Measurements from ENCODE around the gene PDE1C.

Gene PDE1C

GRCh38 chr7:32070406-32071360 is at the start of gene PDE1C:
PDE1C (minus strand) TSS chr7:32070407.
- peak within 1 kb of the TSS; percentile 99 for H2AFZ ChIP-seq (ENCODE audit: low read length, unreplicated experiment)
- peaks cover 36% of the 10 kb centered on the region for H3K27me3 ChIP-seq (ENCODE audit: insufficient read depth, low read length)
- no peaks in the 10 kb centered on the region for H3K79me2 ChIP-seq (ENCODE audit: control insufficient read depth, insufficient read depth, low read length, unreplicated experiment)
- no peaks in the 10 kb centered on the region for H3K36me3 ChIP-seq (ENCODE audit: insufficient read depth, low read length)
- H3K4me3 ChIP-seq (ENCODE audit: low read depth, low read length) = peak within 1 kb of the TSS; percentile 95
- no peak within 1 kb of the TSS for H3K27ac ChIP-seq (ENCODE audit: low read depth, low read length)
- no peaks in the 10 kb centered on the region for H3K4me1 ChIP-seq (ENCODE audit: control insufficient read depth, insufficient read depth, low read length, unreplicated experiment)

DNA sequence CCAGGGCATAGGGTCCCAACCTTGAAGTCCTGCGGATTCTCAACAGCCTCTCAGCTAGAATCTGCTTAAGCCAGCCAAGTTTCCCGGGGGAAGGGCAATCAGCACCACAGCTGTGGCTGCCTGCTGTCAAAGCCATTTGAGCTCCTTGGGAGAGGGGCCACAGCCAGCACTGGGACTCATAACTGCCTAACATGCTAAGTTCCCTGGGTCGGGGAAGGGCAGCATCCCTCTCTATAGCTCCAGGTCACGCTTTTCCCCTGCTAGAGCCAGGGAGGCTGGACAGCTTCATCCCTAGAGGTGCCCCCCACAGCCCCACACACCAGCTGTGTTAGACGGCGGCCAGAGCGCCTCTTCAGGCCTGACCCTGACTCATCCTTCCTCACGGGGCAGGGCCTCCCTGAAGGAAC is 49.6 kb upstream of the PDE1C start:
- no peak overlapping the region for H3K27ac ChIP-seq (ENCODE audit: low read depth, low read length)
- H2AFZ ChIP-seq (ENCODE audit: low read length, unreplicated experiment) = no peak overlapping the region
- no peaks in the 10 kb centered on the region for H3K27me3 ChIP-seq (ENCODE audit: insufficient read depth, low read length)
- H3K4me3 ChIP-seq (ENCODE audit: low read depth, low read length) = no peak overlapping the region
- H3K36me3 ChIP-seq (ENCODE audit: insufficient read depth, low read length) = no peaks in the 10 kb centered on the region
- no peaks in the 10 kb centered on the region for H3K4me1 ChIP-seq (ENCODE audit: control insufficient read depth, insufficient read depth, low read length, unreplicated experiment)
- H3K79me2 ChIP-seq (ENCODE audit: control insufficient read depth, insufficient read depth, low read length, unreplicated experiment) = no peaks in the 10 kb centered on the region

GRCh38 chr7:32117837-32118236 is 47.6 kb upstream of the PDE1C start:
- no peaks in the 10 kb centered on the region for H3K4me1 ChIP-seq (ENCODE audit: control insufficient read depth, insufficient read depth, low read length, unreplicated experiment)
- no peaks in the 10 kb centered on the region for H3K36me3 ChIP-seq (ENCODE audit: insufficient read depth, low read length)
- no peak overlapping the region for H2AFZ ChIP-seq (ENCODE audit: low read length, unreplicated experiment)
- no peaks in the 10 kb centered on the region for H3K27me3 ChIP-seq (ENCODE audit: insufficient read depth, low read length)
- no peak overlapping the region for H3K27ac ChIP-seq (ENCODE audit: low read depth, low read length)
- H3K79me2 ChIP-seq (ENCODE audit: control insufficient read depth, insufficient read depth, low read length, unreplicated experiment) = no peaks in the 10 kb centered on the region
- H3K4me3 ChIP-seq (ENCODE audit: low read depth, low read length) = no peak overlapping the region

DNA sequence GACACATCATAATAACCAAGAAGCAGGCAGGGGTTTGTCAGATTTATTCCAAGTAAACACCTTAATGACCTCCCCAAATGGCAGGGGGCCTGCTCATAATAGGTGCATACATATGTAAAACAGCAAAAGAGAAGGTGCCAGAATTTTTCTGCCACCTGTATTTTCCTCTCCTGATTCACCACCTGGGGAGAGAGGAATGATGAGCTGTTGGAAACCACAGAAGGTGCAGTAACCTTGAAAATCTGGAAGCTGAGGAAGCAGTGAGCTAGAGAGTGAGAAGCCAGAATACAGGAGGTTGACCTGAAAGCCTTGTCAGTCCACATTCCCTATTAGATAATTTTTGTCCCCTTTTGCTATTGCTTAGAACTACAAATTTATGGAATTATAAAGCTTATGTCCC is 46.2 kb upstream of the PDE1C start:
- Histone ChIP-seq H3K4me1 (ENCODE audit: control insufficient read depth, insufficient read depth, low read length, unreplicated experiment) (no peaks in the 10 kb centered on the region), H3K27ac (ENCODE audit: low read depth, low read length) (no peak overlapping the region), H3K27me3 (ENCODE audit: insufficient read depth, low read length) (no peaks in the 10 kb centered on the region), H3K4me3 (ENCODE audit: low read depth, low read length) (no peak overlapping the region), H2AFZ (ENCODE audit: low read length, unreplicated experiment) (no peak overlapping the region), H3K79me2 (ENCODE audit: control insufficient read depth, insufficient read depth, low read length, unreplicated experiment) (no peaks in the 10 kb centered on the region), H3K36me3 (ENCODE audit: insufficient read depth, low read length) (no peaks in the 10 kb centered on the region)

- Histone ChIP-seq H3K27me3 (ENCODE audit: insufficient read depth, low read length) (no peaks in the 10 kb centered on the region), H3K36me3 (ENCODE audit: insufficient read depth, low read length) (no peaks in the 10 kb centered on the region), H2AFZ (ENCODE audit: low read length, unreplicated experiment) (no peak overlapping the region), H3K4me1 (ENCODE audit: control insufficient read depth, insufficient read depth, low read length, unreplicated experiment) (no peaks in the 10 kb centered on the region), H3K27ac (ENCODE audit: low read depth, low read length) (no peak overlapping the region), H3K79me2 (ENCODE audit: control insufficient read depth, insufficient read depth, low read length, unreplicated experiment) (no peaks in the 10 kb centered on the region), H3K4me3 (ENCODE audit: low read depth, low read length) (no peak overlapping the region)
These were observed 45.6 kb upstream of the PDE1C start for GRCh38 chr7:32115831-32116230.

- no peak overlapping the region for H3K27ac ChIP-seq (ENCODE audit: low read depth, low read length)
- H2AFZ ChIP-seq (ENCODE audit: low read length, unreplicated experiment) = no peak overlapping the region
- H3K4me3 ChIP-seq (ENCODE audit: low read depth, low read length) = no peak overlapping the region
- no peaks in the 10 kb centered on the region for H3K27me3 ChIP-seq (ENCODE audit: insufficient read depth, low read length)
- no peaks in the 10 kb centered on the region for H3K4me1 ChIP-seq (ENCODE audit: control insufficient read depth, insufficient read depth, low read length, unreplicated experiment)
- no peaks in the 10 kb centered on the region for H3K36me3 ChIP-seq (ENCODE audit: insufficient read depth, low read length)
- H3K79me2 ChIP-seq (ENCODE audit: control insufficient read depth, insufficient read depth, low read length, unreplicated experiment) = no peaks in the 10 kb centered on the region
These were observed 38.4 kb upstream of the PDE1C start for GRCh38 chr7:32108651-32109050.

- Histone ChIP-seq H3K27ac (ENCODE audit: low read depth, low read length) (no peak overlapping the region), H2AFZ (ENCODE audit: low read length, unreplicated experiment) (no peak overlapping the region), H3K27me3 (ENCODE audit: insufficient read depth, low read length) (no peaks in the 10 kb centered on the region), H3K79me2 (ENCODE audit: control insufficient read depth, insufficient read depth, low read length, unreplicated experiment) (no peaks in the 10 kb centered on the region), H3K4me3 (ENCODE audit: low read depth, low read length) (no peak overlapping the region), H3K36me3 (ENCODE audit: insufficient read depth, low read length) (no peaks in the 10 kb centered on the region), H3K4me1 (ENCODE audit: control insufficient read depth, insufficient read depth, low read length, unreplicated experiment) (no peaks in the 10 kb centered on the region)
These were observed 34.6 kb upstream of the PDE1C start for GRCh38 chr7:32104766-32105165.

DNA sequence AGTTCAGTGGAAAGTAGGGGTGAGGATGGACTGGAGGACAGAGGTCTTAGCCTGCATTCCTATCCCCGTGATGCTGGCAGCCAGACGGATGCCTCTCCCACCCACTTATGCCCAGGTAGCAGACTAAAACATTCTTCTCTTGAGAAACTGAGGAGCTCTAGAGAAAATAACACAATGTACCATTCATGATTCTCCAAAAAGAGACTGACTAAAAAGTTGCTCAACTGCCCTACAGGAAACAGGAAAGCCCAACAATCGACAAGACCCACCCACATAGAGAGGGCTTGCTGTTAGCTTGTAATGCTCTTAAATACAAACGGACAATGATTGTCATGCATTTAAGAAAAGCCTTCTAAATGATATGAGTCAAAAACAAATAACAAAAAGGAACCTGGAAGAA is 33.2 kb upstream of the PDE1C start:
- no peaks in the 10 kb centered on the region for H3K27me3 ChIP-seq (ENCODE audit: insufficient read depth, low read length)
- no peak overlapping the region for H2AFZ ChIP-seq (ENCODE audit: low read length, unreplicated experiment)
- no peaks in the 10 kb centered on the region for H3K4me1 ChIP-seq (ENCODE audit: control insufficient read depth, insufficient read depth, low read length, unreplicated experiment)
- H3K4me3 ChIP-seq (ENCODE audit: low read depth, low read length) = no peak overlapping the region
- no peaks in the 10 kb centered on the region for H3K79me2 ChIP-seq (ENCODE audit: control insufficient read depth, insufficient read depth, low read length, unreplicated experiment)
- H3K36me3 ChIP-seq (ENCODE audit: insufficient read depth, low read length) = no peaks in the 10 kb centered on the region
- no peak overlapping the region for H3K27ac ChIP-seq (ENCODE audit: low read depth, low read length)

- H3K79me2 ChIP-seq (ENCODE audit: control insufficient read depth, insufficient read depth, low read length, unreplicated experiment) = no peaks in the 10 kb centered on the region
- H3K4me1 ChIP-seq (ENCODE audit: control insufficient read depth, insufficient read depth, low read length, unreplicated experiment) = no peaks in the 10 kb centered on the region
- no peak overlapping the region for H3K27ac ChIP-seq (ENCODE audit: low read depth, low read length)
- no peaks in the 10 kb centered on the region for H3K27me3 ChIP-seq (ENCODE audit: insufficient read depth, low read length)
- H3K4me3 ChIP-seq (ENCODE audit: low read depth, low read length) = no peak overlapping the region
- no peak overlapping the region for H2AFZ ChIP-seq (ENCODE audit: low read length, unreplicated experiment)
- H3K36me3 ChIP-seq (ENCODE audit: insufficient read depth, low read length) = no peaks in the 10 kb centered on the region
These were observed 32.2 kb upstream of the PDE1C start for GRCh38 chr7:32102432-32102873.

GRCh38 chr7:32100407-32100907 is 30.2 kb upstream of the PDE1C start:
- Histone ChIP-seq H3K27me3 (ENCODE audit: insufficient read depth, low read length) (no peaks in the 10 kb centered on the region), H2AFZ (ENCODE audit: low read length, unreplicated experiment) (no peak overlapping the region), H3K4me3 (ENCODE audit: low read depth, low read length) (no peak overlapping the region), H3K4me1 (ENCODE audit: control insufficient read depth, insufficient read depth, low read length, unreplicated experiment) (no peaks in the 10 kb centered on the region), H3K27ac (ENCODE audit: low read depth, low read length) (no peak overlapping the region), H3K79me2 (ENCODE audit: control insufficient read depth, insufficient read depth, low read length, unreplicated experiment) (no peaks in the 10 kb centered on the region), H3K36me3 (ENCODE audit: insufficient read depth, low read length) (no peaks in the 10 kb centered on the region)

- Histone ChIP-seq H3K36me3 (ENCODE audit: insufficient read depth, low read length) (no peaks in the 10 kb centered on the region), H3K27me3 (ENCODE audit: insufficient read depth, low read length) (peaks cover 6% of the 10 kb centered on the region; the same call in 1 of the 2 replicates), H3K27ac (ENCODE audit: low read depth, low read length) (no peak overlapping the region), H2AFZ (ENCODE audit: low read length, unreplicated experiment) (no peak overlapping the region), H3K4me1 (ENCODE audit: control insufficient read depth, insufficient read depth, low read length, unreplicated experiment) (peaks cover 14% of the 10 kb centered on the region), H3K79me2 (ENCODE audit: control insufficient read depth, insufficient read depth, low read length, unreplicated experiment) (no peaks in the 10 kb centered on the region), H3K4me3 (ENCODE audit: low read depth, low read length) (no peak overlapping the region)
These were observed 24.3 kb upstream of the PDE1C start for GRCh38 chr7:32094516-32094915.
